ENCODE data around the gene MAPK13.
A peak's percentile ranks its signal among the peaks of the same experiment; 100 is the strongest.

Gene MAPK13

GRCh38 chr6:36119209-36119608 lies 11.1 kb upstream of the MAPK13 start:
- H3K4me3 ChIP-seq (replicated peaks in 1 of 2; ENCODE audit: low read depth in 2 of 2, low read length in 2 of 2): no peak overlapping the region
- no peak for DNase-seq (ENCODE audit: low read depth in 2 of 2)
- no peak for TF ChIP-seq CTCF (IDR thresholded peaks at IDR 0.05; ENCODE audit: low read depth, low read length)

GRCh38 chr6:36120018-36120417 lies 10.3 kb upstream of the MAPK13 start:
- H3K4me3 ChIP-seq (replicated peaks in 1 of 2; ENCODE audit: low read depth in 2 of 2, low read length in 2 of 2): no peak overlapping the region
- DNase-seq (ENCODE audit: low read depth in 2 of 2): no peak
- no peak for TF ChIP-seq CTCF (IDR thresholded peaks at IDR 0.05; ENCODE audit: low read depth, low read length)

- no peak for DNase-seq (ENCODE audit: low read depth in 2 of 2)
- no peak overlapping the region for H3K4me3 ChIP-seq (replicated peaks in 1 of 2; ENCODE audit: low read depth in 2 of 2, low read length in 2 of 2)
- no peak for TF ChIP-seq CTCF (IDR thresholded peaks at IDR 0.05; ENCODE audit: low read depth, low read length)
Measured at GRCh38 chr6:36120539-36120938, 9.8 kb upstream of the MAPK13 start.

- peak; percentile 64 to 73 for DNase-seq (ENCODE audit: low read depth in 2 of 2)
- no peak for TF ChIP-seq CTCF (IDR thresholded peaks at IDR 0.05; ENCODE audit: low read depth, low read length)
- H3K4me3 ChIP-seq (replicated peaks in 1 of 2; ENCODE audit: low read depth in 2 of 2, low read length in 2 of 2): no peak overlapping the region
Measured at GRCh38 chr6:36120979-36121786, 9.1 kb upstream of the MAPK13 start.

GRCh38 chr6:36121787-36122494 lies 8.4 kb upstream of the MAPK13 start:
- H3K4me3 ChIP-seq (replicated peaks in 1 of 2; ENCODE audit: low read depth in 2 of 2, low read length in 2 of 2): no peak overlapping the region
- no peak for TF ChIP-seq CTCF (IDR thresholded peaks at IDR 0.05; ENCODE audit: low read depth, low read length)
- DNase-seq (ENCODE audit: low read depth in 2 of 2): no peak

- no peak for DNase-seq (ENCODE audit: low read depth in 2 of 2)
- no peak overlapping the region for H3K4me3 ChIP-seq (replicated peaks in 1 of 2; ENCODE audit: low read depth in 2 of 2, low read length in 2 of 2)
- no peak for TF ChIP-seq CTCF (IDR thresholded peaks at IDR 0.05; ENCODE audit: low read depth, low read length)
Measured at GRCh38 chr6:36122495-36123269, 7.6 kb upstream of the MAPK13 start.

Data from cardiac fibroblast (primary cell).